IMR-90 (cell line): ENCODE data around the gene ADM. TPM values are rescaled to one million over a fixed set of nuclear protein-coding genes. Genes with fewer than 3 reads are reported as not detected.

Source experiments
- ATAC-seq: fragments of 200-7000 bp; cut with Tn5 transposase; 2 replicates; pipeline ENCODE4 v1.9.1; 2020; ENCODE audit warnings: low read depth, mild to moderate bottlenecking, moderate library complexity
- BruUV-seq: library from RNA; stranded (reverse); fragments of 400-500 nt; replicated peaks from 2 replicates; lab custom pipeline; 2021; lab: Mats Ljungman, UMichigan
- CTCF ChIA-PET: fragments of 300-600 bp; formaldehyde crosslinking; extraction: SDS; loops from one replicate; lab custom pipeline; 2021; ENCODE audit warnings: antibody characterized with exemption; lab: Yijun Ruan, JAX
- POLR2A ChIA-PET: fragments of 300-600 bp; sonication (Branson Sonifier 250); formaldehyde crosslinking; loops from one replicate; lab custom pipeline; 2022; ENCODE audit warnings: antibody characterized with exemption; ENCODE audit not compliant: unreplicated experiment; lab: Charles Lee
- DNase-seq: peaks from one replicate; pipeline ENCODE4 v3.0.0; 2013
- H2AFZ ChIP-seq: replicated peaks from 2 replicates; pipeline ENCODE3; 2013; ENCODE audit warnings: low read length, mild to moderate bottlenecking; ENCODE audit not compliant: poor library complexity
- H2AK5ac ChIP-seq: 2 replicates; pipeline ENCODE4 v1.6.1; 2013; ENCODE audit warnings: low read depth, low read length, inconsistent platforms
- H2AK9ac ChIP-seq: replicated peaks from 2 replicates; pipeline ENCODE3; 2013; ENCODE audit warnings: mild to moderate bottlenecking, low read depth, low read length, moderate library complexity; ENCODE audit not compliant: poor library complexity
- H2BK120ac ChIP-seq: 2 replicates; pipeline ENCODE4 v1.6.1; 2013; ENCODE audit warnings: low read depth, low read length, inconsistent platforms
- H2BK15ac ChIP-seq: 3 replicates; pipeline ENCODE4 v1.6.1; 2013; ENCODE audit warnings: low read depth, low read length, inconsistent platforms
- H2BK20ac ChIP-seq: 2 replicates; pipeline ENCODE4 v1.6.1; 2013; ENCODE audit warnings: low read depth, mild to moderate bottlenecking, inconsistent platforms, low read length, moderate library complexity
- H2BK5ac ChIP-seq: 2 replicates; pipeline ENCODE4 v1.6.1; 2013; ENCODE audit warnings: mild to moderate bottlenecking, low read depth, low read length, inconsistent platforms; ENCODE audit not compliant: poor library complexity, severe bottlenecking
- H3K14ac ChIP-seq: replicated peaks from 2 replicates; pipeline ENCODE4 v1.6.1; 2013; ENCODE audit warnings: low read depth, low read length, inconsistent platforms
- H3K18ac ChIP-seq: 2 replicates; pipeline ENCODE4 v1.6.1; 2013; ENCODE audit warnings: low read depth, low read length, control low read depth
- H3K23ac ChIP-seq: 2 replicates; pipeline ENCODE4 v1.6.1; 2013; ENCODE audit warnings: low read depth, low read length, inconsistent platforms
- H3K27ac ChIP-seq: 2 replicates; pipeline ENCODE4 v1.5.1; 2013; ENCODE audit warnings: mild to moderate bottlenecking, control low read depth, low read length; ENCODE audit not compliant: insufficient read depth
- H3K27me3 ChIP-seq: 2 replicates; pipeline ENCODE4 v1.6.1; 2013; ENCODE audit warnings: low read length; ENCODE audit not compliant: control insufficient read depth, insufficient read depth
- H3K36me3 ChIP-seq: 2 replicates; pipeline ENCODE4 v1.6.1; 2013; ENCODE audit warnings: low read length, mixed read lengths; ENCODE audit not compliant: control insufficient read depth, insufficient read depth
- H3K4ac ChIP-seq: 2 replicates; pipeline ENCODE4 v1.6.1; 2013; ENCODE audit warnings: low read depth, low read length, inconsistent platforms
- H3K4me1 ChIP-seq: 2 replicates; pipeline ENCODE4 v1.6.1; 2013; ENCODE audit warnings: low read length, mixed read lengths; ENCODE audit not compliant: control insufficient read depth, insufficient read depth
- H3K4me2 ChIP-seq: 2 replicates; pipeline ENCODE4 v1.6.1; 2013; ENCODE audit warnings: low read depth, mild to moderate bottlenecking, control low read depth, low read length, moderate library complexity
- H3K4me3 ChIP-seq: 2 replicates; pipeline ENCODE4 v1.5.1; 2013; ENCODE audit warnings: low read depth, mild to moderate bottlenecking, control low read depth, low read length, moderate library complexity; ENCODE audit not compliant: insufficient read depth
- H3K56ac ChIP-seq: 2 replicates; pipeline ENCODE4 v1.6.1; 2013; ENCODE audit warnings: low read length, inconsistent platforms; ENCODE audit not compliant: insufficient read depth; ENCODE audit errors: extremely low read depth
- H3K79me1 ChIP-seq, 2 experiments: 2 replicates each; pipeline ENCODE4 v1.6.1; 2013; ENCODE audit warnings: low read length in 2 of 2, inconsistent platforms in 1 of 2, low read depth in 1 of 2
- H3K9ac ChIP-seq: 2 replicates; pipeline ENCODE4 v1.6.1; 2013; ENCODE audit warnings: low read depth, low read length, control low read depth
- H3K9me1 ChIP-seq: 2 replicates; pipeline ENCODE4 v1.6.1; 2013; ENCODE audit warnings: low read length, inconsistent platforms; ENCODE audit not compliant: insufficient read depth
- H3K9me3 ChIP-seq: 2 replicates; pipeline ENCODE4 v1.6.1; 2013; ENCODE audit warnings: low read length; ENCODE audit not compliant: control insufficient read depth, insufficient read depth
- H4K20me1 ChIP-seq: 2 replicates; pipeline ENCODE4 v1.6.1; 2013; ENCODE audit warnings: low read length, inconsistent platforms; ENCODE audit not compliant: insufficient read depth
- H4K5ac ChIP-seq: 2 replicates; pipeline ENCODE4 v1.6.1; 2013; ENCODE audit warnings: mild to moderate bottlenecking, low read depth, low read length, control low read depth
- H4K8ac ChIP-seq, 2 experiments: 2 replicates each; pipeline ENCODE4 v1.6.1; 2013; ENCODE audit warnings: low read depth in 2 of 2, low read length in 2 of 2, control low read depth in 1 of 2, inconsistent platforms in 1 of 2
- H4K91ac ChIP-seq: 2 replicates; pipeline ENCODE4 v1.6.1; 2013; ENCODE audit warnings: low read depth, low read length, inconsistent platforms; ENCODE audit not compliant: insufficient read depth
- BHLHE40 ChIP-seq: fragments of 150-350 bp; IDR thresholded peaks from 2 replicates; pipeline ENCODE4 v1.6.1; 2016; ENCODE audit warnings: mild to moderate bottlenecking, low read depth, low read length
- MAFK ChIP-seq: IDR thresholded peaks from 2 replicates; pipeline ENCODE4 v1.6.1; 2012; ENCODE audit warnings: low read depth, low read length, improper control_type of control experiment
- MAZ ChIP-seq: IDR thresholded peaks from 2 replicates; pipeline ENCODE4 v1.6.1; 2012; ENCODE audit warnings: low read depth, mild to moderate bottlenecking, low read length, improper control_type of control experiment, moderate library complexity, borderline replicate concordance
- RAD21 ChIP-seq: IDR thresholded peaks from 2 replicates; pipeline ENCODE4 v1.6.1; 2012; ENCODE audit warnings: low read length, improper control_type of control experiment
- dilution Hi-C: fragments of 300-500 bp; cut with HindIII; formaldehyde crosslinking; loops from one replicate; pipeline ENCODE4 v1.14.3; 2018; ENCODE audit warnings: low sequenced_read_pairs; ENCODE audit not compliant: unreplicated experiment
- in situ Hi-C: fragments of 300-500 bp; cut with MboI; formaldehyde crosslinking; loops from 3 replicates; pipeline ENCODE4 v1.14.3; 2019; ENCODE audit warnings: low sequenced_read_pairs, inconsistent platforms, mixed read lengths
- intact Hi-C: fragments of 100-400 bp; cut with micrococcal nuclease; formaldehyde crosslinking; loops from 2 replicates; pipeline ENCODE4 v1.10.0; 2022
- polyA plus RNA-seq, 3 experiments: library from polyadenylated mRNA; depleted of rRNA; stranded (reverse); fragments of >200 nt; gene quantifications; 2 replicates each; pipeline ENCODE4 v1.2.3, GENCODE V29; 2012; ENCODE audit warnings: low replicate concordance in 1 of 3
- total RNA-seq: library from RNA; depleted of rRNA; stranded (reverse); fragments of >200 nt; gene quantifications from 2 replicates; pipeline ENCODE4 v1.2.3, GENCODE V29; 2012
- TF ChIP-seq, protein P1 (sequence below): fragments of 150-350 bp; IDR thresholded peaks from 2 replicates; pipeline ENCODE4 v1.6.1; 2016; ENCODE audit warnings: low read depth, mild to moderate bottlenecking, low read length, moderate library complexity, borderline replicate concordance

The ADM gene
- total and polyA plus RNA-seq, 2 of the 4 experiments (the other 2 are of a cell fraction): 357 to 559 TPM

- Histone ChIP-seq H2AK9ac (no peak overlapping the region), H3K18ac (no peak overlapping the region), H3K27ac (peak overlapping the region; percentile 63; the same call in 1 of the 2 replicates), H3K4ac (peak overlapping the region; percentile 96; the same call in 1 of the 2 replicates), H2BK120ac (peak overlapping the region; percentile 97; the same call in 1 of the 2 replicates), H2BK5ac (peak overlapping the region; percentile 96), H2BK20ac (no peak overlapping the region), H3K14ac (no peak overlapping the region; the same call in 1 of the 2 replicates), H4K20me1 (no peaks in the 10 kb centered on the region), H3K9ac (no peak overlapping the region), H2BK15ac (peak overlapping the region; percentile 74; the same call in 1 of the 3 replicates), H3K9me1 (peaks cover 18% of the 10 kb centered on the region), H3K9me3 (no peaks in the 10 kb centered on the region), H3K36me3 (no peaks in the 10 kb centered on the region), H2AFZ (no peak overlapping the region), H3K27me3 (no peaks in the 10 kb centered on the region), H2AK5ac (no peak overlapping the region), H3K79me1 (peaks cover 35 to 75% of the 10 kb centered on the region in 2 experiments), H3K4me3 (no peak overlapping the region), H4K91ac (no peak overlapping the region; the same call in 1 of the 2 replicates), H3K56ac (no peak overlapping the region), H4K8ac (peak overlapping the region in 1 of 2 experiments; percentile 84; a peak in 1 of 4 replicates), H3K4me1 (peaks cover 13% of the 10 kb centered on the region; the same call in 1 of the 2 replicates), H4K5ac (no peak overlapping the region), H3K4me2 (0 out of 2 replicates have a peak overlapping the region, but pooled peaks have one; percentile 20), H3K23ac (peak overlapping the region; percentile 85; the same call in 1 of the 2 replicates)
- TF ChIP-seq BHLHE40 (no peak), MAFK (no peak), MAZ (no peak), RAD21 (no peak)
- TF ChIP-seq, protein P1, sequence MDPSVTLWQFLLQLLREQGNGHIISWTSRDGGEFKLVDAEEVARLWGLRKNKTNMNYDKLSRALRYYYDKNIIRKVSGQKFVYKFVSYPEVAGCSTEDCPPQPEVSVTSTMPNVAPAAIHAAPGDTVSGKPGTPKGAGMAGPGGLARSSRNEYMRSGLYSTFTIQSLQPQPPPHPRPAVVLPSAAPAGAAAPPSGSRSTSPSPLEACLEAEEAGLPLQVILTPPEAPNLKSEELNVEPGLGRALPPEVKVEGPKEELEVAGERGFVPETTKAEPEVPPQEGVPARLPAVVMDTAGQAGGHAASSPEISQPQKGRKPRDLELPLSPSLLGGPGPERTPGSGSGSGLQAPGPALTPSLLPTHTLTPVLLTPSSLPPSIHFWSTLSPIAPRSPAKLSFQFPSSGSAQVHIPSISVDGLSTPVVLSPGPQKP: no peak
- peak; percentile 61 for DNase-seq
- no TSS peak for BruUV-seq
- in situ Hi-C loops (no loop called here), intact Hi-C loops (no loop called here), dilution Hi-C loops (no loop called here)
- CTCF ChIA-PET: no interaction called here
- ATAC-seq: peak; percentile 74
- POLR2A ChIA-PET: no interaction called here
Measured at GRCh38 chr11:10261821-10262220, 43.1 kb upstream of the ADM start.
